ENCODE results near the gene SLC25A22.

GRCh38 chr11:772429-773390 is 25.4 kb downstream of the SLC25A22 start:
- no peak for TF ChIP-seq CTCF (IDR thresholded peaks at IDR 0.05)
- no peak for TF ChIP-seq POLR2A (IDR thresholded peaks at IDR 0.05)
- no peak for TF ChIP-seq POLR2AphosphoS5 (IDR thresholded peaks at IDR 0.05)
